ENCODE data around the gene NTRK2. TPM values are rescaled to one million over a fixed set of nuclear protein-coding genes. Genes with fewer than 3 reads are reported as not detected.

The NTRK2 gene
- total and polyA plus RNA-seq, 10 of the 15 experiments (the other 5 are each of a cell fraction or from before 2014, with no cell fraction given): 0.42 to 4.6 (median 0.65) TPM

DNA sequence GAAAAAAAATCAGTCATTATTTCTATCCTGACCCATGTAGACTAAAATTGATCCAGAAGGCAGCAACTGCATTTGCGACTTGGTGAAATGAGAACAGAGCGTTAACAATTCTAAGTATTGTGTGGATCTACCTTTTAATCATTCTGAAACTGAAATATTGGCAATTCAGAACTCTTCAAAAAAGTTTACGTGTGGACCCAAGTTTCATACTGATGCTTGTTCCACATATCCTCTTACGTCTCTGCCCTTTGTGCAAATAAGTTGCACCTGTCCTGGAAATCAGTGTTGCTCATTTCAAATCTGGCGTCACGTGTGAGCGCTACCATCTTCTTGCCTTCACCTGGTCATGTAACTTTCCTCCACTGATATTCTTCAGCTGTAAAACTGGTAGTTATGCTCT is 74.7 kb downstream of the NTRK2 start:
- FAIRE-seq (peak; percentile 80), DNase-seq (ENCODE audit: low read depth, low spot score) (no peak), ATAC-seq (peak; percentile 77)
- Histone ChIP-seq H2AFZ (ENCODE audit: control insufficient read depth, low read depth, low read length) (no peak overlapping the region), H3K9ac (ENCODE audit: control insufficient read depth, insufficient read depth, low read length) (no peak overlapping the region), H3K9me3 (replicated peaks; ENCODE audit: control insufficient read depth, insufficient read depth, low read length) (no peaks in the 10 kb centered on the region), H3K36me3 (ENCODE audit: control insufficient read depth in 2 of 2, insufficient read depth in 2 of 2, low read length in 1 of 2) (peaks cover 0 to 2% of the 10 kb centered on the region in 2 experiments; a peak in 1 of 4 replicates), H3K27me3 (replicated peaks in 1 of 2; ENCODE audit: control insufficient read depth in 2 of 2, insufficient read depth in 2 of 2, low read length in 1 of 2) (no peaks in the 10 kb centered on the region), H3K27ac (ENCODE audit: control insufficient read depth, insufficient read depth) (peak overlapping the region; percentile 24; the same call in 1 of the 2 replicates), H3K4me2 (ENCODE audit: control insufficient read depth, insufficient read depth) (peak overlapping the region; percentile 39; the same call in 1 of the 2 replicates), H3K4me3 (no peak overlapping the region), H4K20me1 (ENCODE audit: control insufficient read depth, insufficient read depth) (no peaks in the 10 kb centered on the region), H3K79me2 (ENCODE audit: control insufficient read depth, insufficient read depth, low read length) (no peaks in the 10 kb centered on the region), H3K4me1 (ENCODE audit: control insufficient read depth, insufficient read depth, low read length) (peaks cover 26% of the 10 kb centered on the region)
- in situ Hi-C loops (cut with MboI) (no loop called here), intact Hi-C loops (cut with micrococcal nuclease; ENCODE audit: unreplicated experiment) (loop anchor here (1.0 to 5.0 kb wide), 3 partner anchors 15 to 43 kb away; no protein-coding TSS in a partner anchor)
- ChIA-PET RAD21 (ENCODE audit: unreplicated experiment) (interaction anchor here (2.0 kb wide), 1 partner anchor 36 kb away, joined by 6 read pairs; no protein-coding TSS in a partner anchor), CTCF (interaction anchor here (0.9 to 1.8 kb wide), 3 partner anchors 11 to 46 kb away, joined by 3 to 8 read pairs (median 3); no protein-coding TSS in a partner anchor), SMC1A (ENCODE audit: uncharacterized antibody, unreplicated experiment) (interaction anchor here (1.6 to 7.4 kb wide), 6 partner anchors 10 to 51 kb away, joined by 3 to 61 read pairs (median 4); no protein-coding TSS in a partner anchor), POLR2A (interaction anchor here (1.1 to 2.0 kb wide), 3 partner anchors 10 to 35 kb away, joined by 3 to 4 read pairs (median 4); no protein-coding TSS in a partner anchor)
- WGBS (ENCODE audit: insufficient coverage, insufficient replicate concordance, low lambda C conversion rate, missing lambda C conversion rate): 7% methylated on average over 7 of the region's 7 CpGs
- no TSS peak for BruUV-seq (replicated peaks)
- TF ChIP-seq, protein P1, sequence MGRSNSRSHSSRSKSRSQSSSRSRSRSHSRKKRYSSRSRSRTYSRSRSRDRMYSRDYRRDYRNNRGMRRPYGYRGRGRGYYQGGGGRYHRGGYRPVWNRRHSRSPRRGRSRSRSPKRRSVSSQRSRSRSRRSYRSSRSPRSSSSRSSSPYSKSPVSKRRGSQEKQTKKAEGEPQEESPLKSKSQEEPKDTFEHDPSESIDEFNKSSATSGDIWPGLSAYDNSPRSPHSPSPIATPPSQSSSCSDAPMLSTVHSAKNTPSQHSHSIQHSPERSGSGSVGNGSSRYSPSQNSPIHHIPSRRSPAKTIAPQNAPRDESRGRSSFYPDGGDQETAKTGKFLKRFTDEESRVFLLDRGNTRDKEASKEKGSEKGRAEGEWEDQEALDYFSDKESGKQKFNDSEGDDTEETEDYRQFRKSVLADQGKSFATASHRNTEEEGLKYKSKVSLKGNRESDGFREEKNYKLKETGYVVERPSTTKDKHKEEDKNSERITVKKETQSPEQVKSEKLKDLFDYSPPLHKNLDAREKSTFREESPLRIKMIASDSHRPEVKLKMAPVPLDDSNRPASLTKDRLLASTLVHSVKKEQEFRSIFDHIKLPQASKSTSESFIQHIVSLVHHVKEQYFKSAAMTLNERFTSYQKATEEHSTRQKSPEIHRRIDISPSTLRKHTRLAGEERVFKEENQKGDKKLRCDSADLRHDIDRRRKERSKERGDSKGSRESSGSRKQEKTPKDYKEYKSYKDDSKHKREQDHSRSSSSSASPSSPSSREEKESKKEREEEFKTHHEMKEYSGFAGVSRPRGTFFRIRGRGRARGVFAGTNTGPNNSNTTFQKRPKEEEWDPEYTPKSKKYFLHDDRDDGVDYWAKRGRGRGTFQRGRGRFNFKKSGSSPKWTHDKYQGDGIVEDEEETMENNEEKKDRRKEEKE (IDR thresholded peaks at IDR 0.05): no peak
- TF ChIP-seq PAX5 (IDR thresholded peaks at IDR 0.05; ENCODE audit: borderline replicate concordance, low read depth, low read length): peak; percentile 67; the same call in 1 of the 2 replicates
- TF ChIP-seq, protein P2, sequence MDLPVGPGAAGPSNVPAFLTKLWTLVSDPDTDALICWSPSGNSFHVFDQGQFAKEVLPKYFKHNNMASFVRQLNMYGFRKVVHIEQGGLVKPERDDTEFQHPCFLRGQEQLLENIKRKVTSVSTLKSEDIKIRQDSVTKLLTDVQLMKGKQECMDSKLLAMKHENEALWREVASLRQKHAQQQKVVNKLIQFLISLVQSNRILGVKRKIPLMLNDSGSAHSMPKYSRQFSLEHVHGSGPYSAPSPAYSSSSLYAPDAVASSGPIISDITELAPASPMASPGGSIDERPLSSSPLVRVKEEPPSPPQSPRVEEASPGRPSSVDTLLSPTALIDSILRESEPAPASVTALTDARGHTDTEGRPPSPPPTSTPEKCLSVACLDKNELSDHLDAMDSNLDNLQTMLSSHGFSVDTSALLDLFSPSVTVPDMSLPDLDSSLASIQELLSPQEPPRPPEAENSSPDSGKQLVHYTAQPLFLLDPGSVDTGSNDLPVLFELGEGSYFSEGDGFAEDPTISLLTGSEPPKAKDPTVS (IDR thresholded peaks at IDR 0.05; ENCODE audit: low read depth, low read length): no peak
- TF ChIP-seq, protein P3, sequence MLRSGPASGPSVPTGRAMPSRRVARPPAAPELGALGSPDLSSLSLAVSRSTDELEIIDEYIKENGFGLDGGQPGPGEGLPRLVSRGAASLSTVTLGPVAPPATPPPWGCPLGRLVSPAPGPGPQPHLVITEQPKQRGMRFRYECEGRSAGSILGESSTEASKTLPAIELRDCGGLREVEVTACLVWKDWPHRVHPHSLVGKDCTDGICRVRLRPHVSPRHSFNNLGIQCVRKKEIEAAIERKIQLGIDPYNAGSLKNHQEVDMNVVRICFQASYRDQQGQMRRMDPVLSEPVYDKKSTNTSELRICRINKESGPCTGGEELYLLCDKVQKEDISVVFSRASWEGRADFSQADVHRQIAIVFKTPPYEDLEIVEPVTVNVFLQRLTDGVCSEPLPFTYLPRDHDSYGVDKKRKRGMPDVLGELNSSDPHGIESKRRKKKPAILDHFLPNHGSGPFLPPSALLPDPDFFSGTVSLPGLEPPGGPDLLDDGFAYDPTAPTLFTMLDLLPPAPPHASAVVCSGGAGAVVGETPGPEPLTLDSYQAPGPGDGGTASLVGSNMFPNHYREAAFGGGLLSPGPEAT (IDR thresholded peaks at IDR 0.05; ENCODE audit: low read depth): no peak; the same call in 1 of the 2 replicates
- TF ChIP-seq, protein P4, sequence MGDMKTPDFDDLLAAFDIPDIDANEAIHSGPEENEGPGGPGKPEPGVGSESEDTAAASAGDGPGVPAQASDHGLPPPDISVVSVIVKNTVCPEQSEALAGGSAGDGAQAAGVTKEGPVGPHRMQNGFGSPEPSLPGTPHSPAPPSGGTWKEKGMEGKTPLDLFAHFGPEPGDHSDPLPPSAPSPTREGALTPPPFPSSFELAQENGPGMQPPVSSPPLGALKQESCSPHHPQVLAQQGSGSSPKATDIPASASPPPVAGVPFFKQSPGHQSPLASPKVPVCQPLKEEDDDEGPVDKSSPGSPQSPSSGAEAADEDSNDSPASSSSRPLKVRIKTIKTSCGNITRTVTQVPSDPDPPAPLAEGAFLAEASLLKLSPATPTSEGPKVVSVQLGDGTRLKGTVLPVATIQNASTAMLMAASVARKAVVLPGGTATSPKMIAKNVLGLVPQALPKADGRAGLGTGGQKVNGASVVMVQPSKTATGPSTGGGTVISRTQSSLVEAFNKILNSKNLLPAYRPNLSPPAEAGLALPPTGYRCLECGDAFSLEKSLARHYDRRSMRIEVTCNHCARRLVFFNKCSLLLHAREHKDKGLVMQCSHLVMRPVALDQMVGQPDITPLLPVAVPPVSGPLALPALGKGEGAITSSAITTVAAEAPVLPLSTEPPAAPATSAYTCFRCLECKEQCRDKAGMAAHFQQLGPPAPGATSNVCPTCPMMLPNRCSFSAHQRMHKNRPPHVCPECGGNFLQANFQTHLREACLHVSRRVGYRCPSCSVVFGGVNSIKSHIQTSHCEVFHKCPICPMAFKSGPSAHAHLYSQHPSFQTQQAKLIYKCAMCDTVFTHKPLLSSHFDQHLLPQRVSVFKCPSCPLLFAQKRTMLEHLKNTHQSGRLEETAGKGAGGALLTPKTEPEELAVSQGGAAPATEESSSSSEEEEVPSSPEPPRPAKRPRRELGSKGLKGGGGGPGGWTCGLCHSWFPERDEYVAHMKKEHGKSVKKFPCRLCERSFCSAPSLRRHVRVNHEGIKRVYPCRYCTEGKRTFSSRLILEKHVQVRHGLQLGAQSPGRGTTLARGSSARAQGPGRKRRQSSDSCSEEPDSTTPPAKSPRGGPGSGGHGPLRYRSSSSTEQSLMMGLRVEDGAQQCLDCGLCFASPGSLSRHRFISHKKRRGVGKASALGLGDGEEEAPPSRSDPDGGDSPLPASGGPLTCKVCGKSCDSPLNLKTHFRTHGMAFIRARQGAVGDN (IDR thresholded peaks at IDR 0.05): peak; percentile 78; the same call in 1 of the 2 replicates
- TF ChIP-seq ATF7 (IDR thresholded peaks at IDR 0.05; ENCODE audit: low read depth): peak; percentile 24; the same call in 1 of the 2 replicates
- TF ChIP-seq JUNB (IDR thresholded peaks at IDR 0.05): peak; percentile 75
- TF ChIP-seq, protein P5, sequence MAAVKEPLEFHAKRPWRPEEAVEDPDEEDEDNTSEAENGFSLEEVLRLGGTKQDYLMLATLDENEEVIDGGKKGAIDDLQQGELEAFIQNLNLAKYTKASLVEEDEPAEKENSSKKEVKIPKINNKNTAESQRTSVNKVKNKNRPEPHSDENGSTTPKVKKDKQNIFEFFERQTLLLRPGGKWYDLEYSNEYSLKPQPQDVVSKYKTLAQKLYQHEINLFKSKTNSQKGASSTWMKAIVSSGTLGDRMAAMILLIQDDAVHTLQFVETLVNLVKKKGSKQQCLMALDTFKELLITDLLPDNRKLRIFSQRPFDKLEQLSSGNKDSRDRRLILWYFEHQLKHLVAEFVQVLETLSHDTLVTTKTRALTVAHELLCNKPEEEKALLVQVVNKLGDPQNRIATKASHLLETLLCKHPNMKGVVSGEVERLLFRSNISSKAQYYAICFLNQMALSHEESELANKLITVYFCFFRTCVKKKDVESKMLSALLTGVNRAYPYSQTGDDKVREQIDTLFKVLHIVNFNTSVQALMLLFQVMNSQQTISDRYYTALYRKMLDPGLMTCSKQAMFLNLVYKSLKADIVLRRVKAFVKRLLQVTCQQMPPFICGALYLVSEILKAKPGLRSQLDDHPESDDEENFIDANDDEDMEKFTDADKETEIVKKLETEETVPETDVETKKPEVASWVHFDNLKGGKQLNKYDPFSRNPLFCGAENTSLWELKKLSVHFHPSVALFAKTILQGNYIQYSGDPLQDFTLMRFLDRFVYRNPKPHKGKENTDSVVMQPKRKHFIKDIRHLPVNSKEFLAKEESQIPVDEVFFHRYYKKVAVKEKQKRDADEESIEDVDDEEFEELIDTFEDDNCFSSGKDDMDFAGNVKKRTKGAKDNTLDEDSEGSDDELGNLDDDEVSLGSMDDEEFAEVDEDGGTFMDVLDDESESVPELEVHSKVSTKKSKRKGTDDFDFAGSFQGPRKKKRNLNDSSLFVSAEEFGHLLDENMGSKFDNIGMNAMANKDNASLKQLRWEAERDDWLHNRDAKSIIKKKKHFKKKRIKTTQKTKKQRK (IDR thresholded peaks at IDR 0.05; ENCODE audit: low read depth, low read length): no peak
